ENCODE measurements around the gene LMTK2.

DNA sequence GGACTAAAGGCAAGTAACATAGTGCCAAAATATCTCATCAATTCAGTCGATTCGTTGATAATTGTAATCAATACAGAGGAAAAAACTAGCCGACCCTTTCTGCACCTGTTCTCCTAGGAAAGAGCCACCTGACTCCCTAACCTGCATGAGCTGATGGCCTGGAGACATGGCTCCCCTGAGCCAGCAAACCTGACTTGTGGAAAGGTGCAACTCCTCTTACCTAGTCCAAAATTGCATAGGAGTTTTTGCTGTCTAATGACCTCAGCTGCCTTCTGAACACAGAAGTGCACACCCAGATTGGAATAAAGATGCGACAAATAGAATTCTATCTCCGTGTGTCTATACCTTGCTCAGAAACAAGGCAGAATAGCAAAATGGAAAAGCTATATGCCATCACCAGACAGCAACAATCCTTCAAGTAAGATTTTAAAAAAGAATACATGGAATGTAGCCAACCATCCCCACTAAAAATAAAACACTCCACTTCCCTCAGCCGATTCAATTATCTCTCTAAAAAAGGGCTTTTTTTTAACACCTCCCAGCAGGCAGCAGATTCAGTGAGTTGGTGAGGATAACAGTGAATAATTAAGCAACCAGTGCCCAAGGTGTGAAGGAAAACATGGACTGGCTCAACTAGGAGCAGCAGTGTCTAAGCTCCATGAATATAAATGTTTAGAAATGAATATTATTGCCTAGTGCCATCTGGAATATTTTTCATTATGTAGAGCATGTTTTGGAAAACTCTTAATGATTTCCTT, 26.6 kb upstream of the LMTK2 start:
- TF ChIP-seq, protein P1, sequence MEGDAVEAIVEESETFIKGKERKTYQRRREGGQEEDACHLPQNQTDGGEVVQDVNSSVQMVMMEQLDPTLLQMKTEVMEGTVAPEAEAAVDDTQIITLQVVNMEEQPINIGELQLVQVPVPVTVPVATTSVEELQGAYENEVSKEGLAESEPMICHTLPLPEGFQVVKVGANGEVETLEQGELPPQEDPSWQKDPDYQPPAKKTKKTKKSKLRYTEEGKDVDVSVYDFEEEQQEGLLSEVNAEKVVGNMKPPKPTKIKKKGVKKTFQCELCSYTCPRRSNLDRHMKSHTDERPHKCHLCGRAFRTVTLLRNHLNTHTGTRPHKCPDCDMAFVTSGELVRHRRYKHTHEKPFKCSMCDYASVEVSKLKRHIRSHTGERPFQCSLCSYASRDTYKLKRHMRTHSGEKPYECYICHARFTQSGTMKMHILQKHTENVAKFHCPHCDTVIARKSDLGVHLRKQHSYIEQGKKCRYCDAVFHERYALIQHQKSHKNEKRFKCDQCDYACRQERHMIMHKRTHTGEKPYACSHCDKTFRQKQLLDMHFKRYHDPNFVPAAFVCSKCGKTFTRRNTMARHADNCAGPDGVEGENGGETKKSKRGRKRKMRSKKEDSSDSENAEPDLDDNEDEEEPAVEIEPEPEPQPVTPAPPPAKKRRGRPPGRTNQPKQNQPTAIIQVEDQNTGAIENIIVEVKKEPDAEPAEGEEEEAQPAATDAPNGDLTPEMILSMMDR (conservative IDR thresholded peaks at IDR 0.05), result no peak
- no peak for TF ChIP-seq EZH2 (IDR thresholded peaks at IDR 0.05; ENCODE audit: low read depth)

Measured in PC-9 (cell line).